HCT116 (cell line): ENCODE results near the gene ITGA1. TPM values are rescaled to one million over a fixed set of nuclear protein-coding genes. Genes with fewer than 3 reads are reported as not detected.

Experiments
- ATAC-seq: fragments of 200-7000 bp; cut with Tn5 transposase; 2 replicates; pipeline ENCODE4 v1.9.1; 2020; ENCODE audit warnings: mild to moderate bottlenecking, moderate library complexity
- BruUV-seq: library from RNA; stranded (reverse); fragments of 400-500 nt; replicated peaks from 2 replicates; lab custom pipeline; 2021; lab: Mats Ljungman, UMichigan
- CTCF ChIA-PET: fragments of 300-600 bp; sonication (Branson Sonifier 250); formaldehyde crosslinking; loops from one replicate; lab custom pipeline; 2021; ENCODE audit warnings: antibody characterized with exemption; lab: Charles Lee
- POLR2A ChIA-PET: fragments of 300-600, 350-600 bp; sonication (Branson Sonifier 250); formaldehyde crosslinking; loops from one replicate; lab custom pipeline; 2021; ENCODE audit warnings: antibody characterized with exemption; lab: Charles Lee
- RAD21 ChIA-PET, 2 experiments: fragments of 300-600 bp; sonication (Branson Sonifier 250); formaldehyde crosslinking; loops; one replicate each; lab custom pipeline; 2023; ENCODE audit warnings: low total read pairs in 2 of 2; ENCODE audit not compliant: uncharacterized antibody in 2 of 2, unreplicated experiment in 2 of 2, low non-redundant PET in 1 of 2; lab: Charles Lee
- DNase-seq: peaks from one replicate; pipeline ENCODE4 v3.0.0-alpha.2; 2010; ENCODE audit warnings: low read depth, low spot score
- H2AFZ ChIP-seq: fragments of 200-600 bp; shearing (Covaris generic), sonication (generic); 2 replicates; pipeline ENCODE4 v1.6.1; 2017; ENCODE audit warnings: low read depth, mixed run types, mixed read lengths, antibody characterized with exemption, low read length; ENCODE audit not compliant: poor library complexity, severe bottlenecking
- H3K27ac ChIP-seq: 2 replicates; pipeline ENCODE4 v1.5.1; 2012; ENCODE audit warnings: low read depth, low read length
- H3K27me3 ChIP-seq: fragments of 200-600 bp; sonication (generic); 2 replicates; pipeline ENCODE4 v1.6.1; 2016; ENCODE audit warnings: mixed run types, low read length, mixed read lengths; ENCODE audit not compliant: insufficient read depth
- H3K36me3 ChIP-seq, 2 experiments: fragments of 200-500 bp in 1 of 2; fragments of 200-600 bp in 1 of 2; sonication (Bioruptor generic) in 1 of 2; sonication (generic) in 1 of 2; 2 replicates each; pipeline versions ENCODE4 v1.5.1 to v1.6.1; 2014 to 2016; ENCODE audit warnings: low read length in 2 of 2, inconsistent platforms in 1 of 2, mixed read lengths in 1 of 2, mixed run types in 1 of 2; ENCODE audit not compliant: insufficient read depth in 2 of 2, control insufficient read depth in 1 of 2
- H3K4me1 ChIP-seq, 2 experiments: fragments of 200-600 bp in 1 of 2; sonication (generic) in 1 of 2; 2 replicates each; pipeline versions ENCODE4 v1.5.1 to v1.6.1; 2012 to 2017; ENCODE audit warnings: low read length in 2 of 2, inconsistent platforms in 1 of 2, mild to moderate bottlenecking in 1 of 2, mixed read lengths in 1 of 2, mixed run types in 1 of 2, moderate library complexity in 1 of 2; ENCODE audit not compliant: insufficient read depth in 2 of 2, control insufficient read depth in 1 of 2
- H3K4me2 ChIP-seq: fragments of 200-600 bp; sonication (generic); 2 replicates; pipeline ENCODE4 v1.6.1; 2017; ENCODE audit warnings: mixed run types, low read length, mixed read lengths
- H3K4me3 ChIP-seq, 2 experiments: fragments of 200-600 bp in 1 of 2; sonication (generic) in 1 of 2; replicated peaks in 1 of 2; 2 replicates each; pipeline ENCODE4 v1.5.1; 2011 to 2016; ENCODE audit warnings: low read length in 2 of 2, control low read depth in 1 of 2, low read depth in 1 of 2, mild to moderate bottlenecking in 1 of 2, mixed read lengths in 1 of 2, mixed run types in 1 of 2
- H3K79me2 ChIP-seq: fragments of 200-600 bp; sonication (generic); 2 replicates; pipeline ENCODE4 v1.6.1; 2017; ENCODE audit warnings: mild to moderate bottlenecking, mixed run types, low read length, moderate library complexity, mixed read lengths; ENCODE audit not compliant: insufficient read depth
- H3K9ac ChIP-seq: fragments of 200-600 bp; sonication (generic); 2 replicates; pipeline ENCODE4 v1.6.1; 2016; ENCODE audit warnings: low read length, mixed read lengths
- H3K9me2 ChIP-seq: fragments of 200-600 bp; sonication (generic), shearing (Covaris generic); 2 replicates; pipeline ENCODE4 v1.6.1; 2017; ENCODE audit warnings: mixed run types, mild to moderate bottlenecking, moderate library complexity; ENCODE audit not compliant: insufficient read depth
- H3K9me3 ChIP-seq, 2 experiments: fragments of 200-500 bp in 1 of 2; fragments of 200-600 bp in 1 of 2; sonication (Bioruptor generic) in 1 of 2; sonication (generic) in 1 of 2; 2 replicates each; pipeline ENCODE4 v1.6.1; 2014 to 2017; ENCODE audit warnings: low read length in 2 of 2, mixed read lengths in 2 of 2, inconsistent platforms in 1 of 2, low read depth in 1 of 2, mild to moderate bottlenecking in 1 of 2, mixed run types in 1 of 2, moderate library complexity in 1 of 2; ENCODE audit not compliant: control insufficient read depth in 1 of 2, insufficient read depth in 1 of 2
- H4K20me1 ChIP-seq: fragments of 200-600 bp; sonication (generic), shearing (Covaris generic); 2 replicates; pipeline ENCODE4 v1.6.1; 2017; ENCODE audit warnings: mixed run types, mild to moderate bottlenecking, moderate library complexity; ENCODE audit not compliant: insufficient read depth
- CBX3 ChIP-seq: IDR thresholded peaks from 2 replicates; pipeline ENCODE4 v1.6.1; 2012; ENCODE audit warnings: low read depth
- CEBPB ChIP-seq: IDR thresholded peaks from 2 replicates; pipeline ENCODE4 v1.6.1; 2012; ENCODE audit warnings: low read depth
- EGR1 ChIP-seq: IDR thresholded peaks from 2 replicates; pipeline ENCODE4 v1.6.1; 2012; ENCODE audit warnings: low read depth
- ELF1 ChIP-seq: IDR thresholded peaks from 2 replicates; pipeline ENCODE4 v1.6.1; 2012; ENCODE audit warnings: low read depth, borderline replicate concordance
- EZH2 ChIP-seq: fragments of 200-600 bp; sonication (generic); IDR thresholded peaks from 2 replicates; pipeline ENCODE4 v1.6.1; 2017; ENCODE audit warnings: antibody characterized with exemption, mixed run types
- EZH2phosphoT487 ChIP-seq: fragments of 200-600 bp; IDR thresholded peaks from 2 replicates; pipeline ENCODE4 v1.6.1; 2018; ENCODE audit warnings: antibody characterized with exemption, borderline replicate concordance
- FOSL1 ChIP-seq: IDR thresholded peaks from 2 replicates; pipeline ENCODE4 v1.6.1; 2012; ENCODE audit warnings: low read depth
- JUND ChIP-seq: IDR thresholded peaks from 2 replicates; pipeline ENCODE4 v1.6.1; 2012
- POLR2A ChIP-seq: IDR thresholded peaks from 2 replicates; pipeline ENCODE4 v1.7.0; 2011; ENCODE audit warnings: borderline replicate concordance; ENCODE audit not compliant: insufficient read depth, insufficient read length; ENCODE audit errors: extremely low read depth
- POLR2AphosphoS5 ChIP-seq: IDR thresholded peaks from 2 replicates; pipeline ENCODE4 v1.6.1; 2011; ENCODE audit warnings: mild to moderate bottlenecking, low read depth, low read length, moderate library complexity
- RAD21 ChIP-seq: IDR thresholded peaks from 2 replicates; pipeline ENCODE4 v1.6.1; 2012; ENCODE audit warnings: low read depth, mild to moderate bottlenecking
- SIN3A ChIP-seq: IDR thresholded peaks from 2 replicates; pipeline ENCODE4 v1.6.1; 2012; ENCODE audit warnings: low read depth
- SP1 ChIP-seq: IDR thresholded peaks from 2 replicates; pipeline ENCODE4 v1.6.1; 2012; ENCODE audit warnings: low read depth
- SRF ChIP-seq: IDR thresholded peaks from 2 replicates; pipeline ENCODE4 v1.6.1; 2012; ENCODE audit warnings: low read depth
- TCF7L2 ChIP-seq: IDR thresholded peaks from 2 replicates; pipeline ENCODE4 v1.7.0; 2011; ENCODE audit warnings: borderline replicate concordance, inconsistent platforms; ENCODE audit not compliant: insufficient read depth, insufficient read length; ENCODE audit errors: extremely low read depth
- YY1 ChIP-seq: IDR thresholded peaks from 2 replicates; pipeline ENCODE4 v1.6.1; 2011; ENCODE audit warnings: low read length, low read depth, moderate library complexity, mild to moderate bottlenecking; ENCODE audit not compliant: insufficient replicate concordance; ENCODE audit errors: extremely low read depth
- ZBTB33 ChIP-seq: IDR thresholded peaks from 2 replicates; pipeline ENCODE4 v1.6.1; 2011; ENCODE audit warnings: mild to moderate bottlenecking, low read length, moderate library complexity; ENCODE audit not compliant: insufficient replicate concordance; ENCODE audit errors: extremely low read depth
- ZFX ChIP-seq: fragments of 450-650 bp; IDR thresholded peaks from 2 replicates; pipeline ENCODE4 v1.6.1; 2017
- ZNF274 ChIP-seq: fragments of 200-500 bp; sonication (Bioruptor generic); IDR thresholded peaks from 2 replicates; pipeline ENCODE4 v1.6.1; 2014; ENCODE audit warnings: mild to moderate bottlenecking, low read depth, low read length, inconsistent platforms
- intact Hi-C: fragments of 100-400 bp; cut with micrococcal nuclease; formaldehyde crosslinking; loops from 2 replicates; pipeline ENCODE4 v1.10.0; 2022
- total RNA-seq: library from RNA; stranded (reverse); gene quantifications from one replicate; pipeline ENCODE4 v1.2.1, GENCODE V29; 2021; ENCODE audit not compliant: unreplicated experiment
- TF ChIP-seq, protein P1 (sequence below): IDR thresholded peaks from 2 replicates; pipeline ENCODE4 v1.6.1; 2012; ENCODE audit warnings: low read depth
- TF ChIP-seq, protein P2 (sequence below): IDR thresholded peaks from 2 replicates; pipeline ENCODE4 v1.6.1; 2012
- TF ChIP-seq, protein P3 (sequence below): IDR thresholded peaks from 2 replicates; pipeline ENCODE4 v1.6.1; 2012

The ITGA1 gene
- total RNA-seq, 1 experiment from 2014 or later: 1.8 TPM

- Histone ChIP-seq H3K9me2 (no peaks in the 10 kb centered on the region), H3K79me2 (no peaks in the 10 kb centered on the region; the same call in 1 of the 2 replicates), H3K9me3 (no peaks in the 10 kb centered on the region), H3K27ac (no peak overlapping the region), H3K27me3 (no peaks in the 10 kb centered on the region), H2AFZ (no peak overlapping the region), H3K36me3 (peaks cover 0 to 2% of the 10 kb centered on the region in 2 experiments; a peak in 1 of 4 replicates), H3K4me1 (peaks cover 24 to 32% of the 10 kb centered on the region in 2 experiments), H3K4me2 (peak overlapping the region; percentile 40), H4K20me1 (no peaks in the 10 kb centered on the region), H3K4me3 (no peak overlapping the region), H3K9ac (no peak overlapping the region)
- RAD21 ChIA-PET: no interaction called here
- peak; percentile 37 for DNase-seq
- POLR2A ChIA-PET: no interaction called here
- intact Hi-C loops: no loop called here
- peak; percentile 92 for ATAC-seq
- CTCF ChIA-PET: no interaction called here
- no TSS peak for BruUV-seq
- TF ChIP-seq YY1 (no peak), EGR1 (no peak), FOSL1 (peak; percentile 78), SRF (no peak), RAD21 (no peak), ZNF274 (no peak), EZH2phosphoT487 (no peak), CBX3 (0 out of 2 replicates have a peak, but pooled peaks have one; percentile 49), JUND (peak; percentile 63), SIN3A (no peak), ZBTB33 (no peak), SP1 (peak; percentile 41), CEBPB (no peak), ZFX (no peak), TCF7L2 (no peak), ELF1 (no peak), POLR2AphosphoS5 (no peak), POLR2A (no peak), EZH2 (no peak)
- TF ChIP-seq, protein P1, sequence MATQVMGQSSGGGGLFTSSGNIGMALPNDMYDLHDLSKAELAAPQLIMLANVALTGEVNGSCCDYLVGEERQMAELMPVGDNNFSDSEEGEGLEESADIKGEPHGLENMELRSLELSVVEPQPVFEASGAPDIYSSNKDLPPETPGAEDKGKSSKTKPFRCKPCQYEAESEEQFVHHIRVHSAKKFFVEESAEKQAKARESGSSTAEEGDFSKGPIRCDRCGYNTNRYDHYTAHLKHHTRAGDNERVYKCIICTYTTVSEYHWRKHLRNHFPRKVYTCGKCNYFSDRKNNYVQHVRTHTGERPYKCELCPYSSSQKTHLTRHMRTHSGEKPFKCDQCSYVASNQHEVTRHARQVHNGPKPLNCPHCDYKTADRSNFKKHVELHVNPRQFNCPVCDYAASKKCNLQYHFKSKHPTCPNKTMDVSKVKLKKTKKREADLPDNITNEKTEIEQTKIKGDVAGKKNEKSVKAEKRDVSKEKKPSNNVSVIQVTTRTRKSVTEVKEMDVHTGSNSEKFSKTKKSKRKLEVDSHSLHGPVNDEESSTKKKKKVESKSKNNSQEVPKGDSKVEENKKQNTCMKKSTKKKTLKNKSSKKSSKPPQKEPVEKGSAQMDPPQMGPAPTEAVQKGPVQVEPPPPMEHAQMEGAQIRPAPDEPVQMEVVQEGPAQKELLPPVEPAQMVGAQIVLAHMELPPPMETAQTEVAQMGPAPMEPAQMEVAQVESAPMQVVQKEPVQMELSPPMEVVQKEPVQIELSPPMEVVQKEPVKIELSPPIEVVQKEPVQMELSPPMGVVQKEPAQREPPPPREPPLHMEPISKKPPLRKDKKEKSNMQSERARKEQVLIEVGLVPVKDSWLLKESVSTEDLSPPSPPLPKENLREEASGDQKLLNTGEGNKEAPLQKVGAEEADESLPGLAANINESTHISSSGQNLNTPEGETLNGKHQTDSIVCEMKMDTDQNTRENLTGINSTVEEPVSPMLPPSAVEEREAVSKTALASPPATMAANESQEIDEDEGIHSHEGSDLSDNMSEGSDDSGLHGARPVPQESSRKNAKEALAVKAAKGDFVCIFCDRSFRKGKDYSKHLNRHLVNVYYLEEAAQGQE: no peak
- TF ChIP-seq, protein P2, sequence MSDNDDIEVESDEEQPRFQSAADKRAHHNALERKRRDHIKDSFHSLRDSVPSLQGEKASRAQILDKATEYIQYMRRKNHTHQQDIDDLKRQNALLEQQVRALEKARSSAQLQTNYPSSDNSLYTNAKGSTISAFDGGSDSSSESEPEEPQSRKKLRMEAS: peak; percentile 65
- TF ChIP-seq, protein P3, sequence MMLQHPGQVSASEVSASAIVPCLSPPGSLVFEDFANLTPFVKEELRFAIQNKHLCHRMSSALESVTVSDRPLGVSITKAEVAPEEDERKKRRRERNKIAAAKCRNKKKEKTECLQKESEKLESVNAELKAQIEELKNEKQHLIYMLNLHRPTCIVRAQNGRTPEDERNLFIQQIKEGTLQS: no peak
Observed at GRCh38 chr5:53008751-53009150, 221.0 kb downstream of the ITGA1 start.
